NT2/D1 (cell line): ENCODE results near the gene LRP11.
"Not testable (repeated sequence)": the region's sequence is repeated elsewhere in the genome, so short reads cannot be mapped to it uniquely, and the experiment has no call there.

Source experiments
- DNase-seq: peaks from one replicate; pipeline ENCODE4 v3.0.0-alpha.2; 2011; ENCODE audit warnings: low read depth, low spot score
- H3K27me3 ChIP-seq: 2 replicates; pipeline ENCODE4 v1.6.0; 2011; ENCODE audit warnings: mild to moderate bottlenecking; ENCODE audit not compliant: insufficient read length, insufficient read depth
- H3K36me3 ChIP-seq: 2 replicates; pipeline ENCODE4 v1.6.1; 2011; ENCODE audit warnings: mild to moderate bottlenecking, low read length, mixed read lengths; ENCODE audit not compliant: insufficient read depth, insufficient read length
- H3K4me1 ChIP-seq: 2 replicates; pipeline ENCODE4 v1.5.1; 2011; ENCODE audit not compliant: insufficient read depth, insufficient read length
- H3K4me3 ChIP-seq: 2 replicates; pipeline ENCODE4 v1.5.1; 2011; ENCODE audit warnings: low read depth; ENCODE audit not compliant: insufficient read length
- H3K9ac ChIP-seq: 2 replicates; pipeline ENCODE4 v1.6.0; 2011; ENCODE audit warnings: low read depth; ENCODE audit not compliant: insufficient read length
- H3K9me3 ChIP-seq: 2 replicates; pipeline ENCODE4 v1.5.1; 2011; ENCODE audit warnings: mild to moderate bottlenecking, low read length; ENCODE audit not compliant: insufficient read depth
- SUZ12 ChIP-seq: IDR thresholded peaks from 2 replicates; pipeline ENCODE4 v1.6.1; 2011; ENCODE audit not compliant: insufficient read length, insufficient read depth; ENCODE audit errors: extremely low read depth
- YY1 ChIP-seq: IDR thresholded peaks from 2 replicates; pipeline ENCODE4 v1.6.1; 2011; ENCODE audit not compliant: insufficient read length, insufficient read depth
- ZNF274 ChIP-seq: IDR thresholded peaks from 2 replicates; pipeline ENCODE4 v1.6.1; 2011; ENCODE audit warnings: mild to moderate bottlenecking, low read depth, low read length

Gene LRP11

DNA sequence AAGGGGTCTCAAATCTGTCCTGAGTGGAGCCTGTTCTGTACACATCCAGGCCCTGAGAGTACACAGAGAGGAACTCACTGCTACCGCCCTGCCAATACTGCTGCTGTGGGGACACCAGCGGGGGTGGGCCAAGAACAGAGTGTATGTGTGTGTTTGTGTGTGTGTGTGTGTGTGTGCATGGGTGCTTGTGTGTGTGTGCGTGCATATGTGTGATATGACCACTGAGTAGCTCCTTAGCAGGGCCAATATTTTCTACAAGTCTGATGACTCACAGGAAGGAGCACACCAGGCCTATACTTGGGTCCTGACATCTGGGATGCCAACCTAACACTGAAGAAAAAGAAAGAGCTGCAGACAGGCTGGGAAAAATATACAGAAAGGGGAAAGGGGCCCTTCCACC lies 32.3 kb upstream of the LRP11 start:
- Histone ChIP-seq H3K9me3 (no peaks in the 10 kb centered on the region), H3K4me1 (no peaks in the 10 kb centered on the region), H3K27me3 (no peaks in the 10 kb centered on the region), H3K4me3 (no peak overlapping the region), H3K36me3 (no peaks in the 10 kb centered on the region), H3K9ac (no peak overlapping the region)
- no peak for DNase-seq
- TF ChIP-seq SUZ12 (no peak), YY1 (no peak), ZNF274 (no peak)

DNA sequence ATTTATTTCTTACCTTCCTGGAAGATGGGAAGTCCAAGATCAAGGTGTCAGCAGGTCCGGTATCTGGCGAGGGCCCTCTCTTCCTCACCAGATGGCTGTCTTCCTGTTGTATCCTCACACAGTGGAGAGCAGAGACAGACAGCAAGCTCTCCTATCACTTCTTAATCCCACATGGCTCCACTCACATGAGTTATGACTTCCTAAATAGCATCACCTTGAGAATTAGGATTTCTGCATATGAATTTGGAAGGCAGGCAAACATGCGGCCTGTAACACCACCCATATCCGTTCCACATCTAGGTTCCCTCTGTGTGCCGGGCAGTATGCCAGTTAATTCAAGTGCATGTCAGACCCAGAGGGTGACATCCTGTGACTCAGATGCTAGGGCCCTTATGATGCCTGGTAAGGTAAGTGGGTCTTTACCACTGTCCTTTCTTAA lies 31.7 kb upstream of the LRP11 start:
- no peaks in the 10 kb centered on the region for H3K27me3 ChIP-seq
- TF ChIP-seq YY1 (no peak), ZNF274 (no peak), SUZ12 (no peak)
- H3K36me3 ChIP-seq: no peaks in the 10 kb centered on the region
- no peak overlapping the region for H3K4me3 ChIP-seq
- H3K9ac ChIP-seq: no peak overlapping the region
- H3K4me1 ChIP-seq: no peaks in the 10 kb centered on the region
- no peaks in the 10 kb centered on the region for H3K9me3 ChIP-seq
- no peak for DNase-seq

DNA sequence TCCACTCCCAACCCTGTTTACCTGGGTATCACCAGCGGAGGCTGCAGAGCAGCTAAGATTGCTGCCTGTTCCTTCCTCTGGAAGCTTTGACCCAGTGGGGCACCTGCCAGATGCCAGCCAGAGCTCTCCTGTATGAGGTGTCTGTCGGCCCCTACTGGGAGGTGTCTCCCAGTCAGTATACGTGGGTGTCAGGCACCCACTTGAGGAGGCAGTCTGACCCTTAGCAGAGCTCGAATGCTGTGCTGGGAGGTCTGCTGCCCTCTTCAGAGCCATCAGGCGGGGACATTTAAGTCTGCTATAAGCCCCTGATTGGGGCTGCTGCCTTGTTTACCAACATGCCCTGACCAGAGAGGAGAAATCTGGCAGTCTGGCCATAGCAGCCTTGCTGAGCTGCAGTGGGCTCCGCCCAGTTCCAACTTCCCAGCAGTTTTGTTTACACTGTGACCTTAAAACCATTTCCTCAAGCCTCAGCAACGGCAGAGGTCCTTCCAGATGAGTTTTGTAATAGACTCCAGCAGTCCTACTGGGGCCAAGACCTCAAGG lies 31.0 kb upstream of the LRP11 start:
- Histone ChIP-seq H3K4me3 (no peak overlapping the region), H3K27me3 (no peaks in the 10 kb centered on the region), H3K4me1 (no peaks in the 10 kb centered on the region), H3K9ac (no peak overlapping the region), H3K9me3 (no peaks in the 10 kb centered on the region), H3K36me3 (no peaks in the 10 kb centered on the region)
- TF ChIP-seq SUZ12 (no peak), YY1 (no peak), ZNF274 (no peak)
- DNase-seq: no peak

DNA sequence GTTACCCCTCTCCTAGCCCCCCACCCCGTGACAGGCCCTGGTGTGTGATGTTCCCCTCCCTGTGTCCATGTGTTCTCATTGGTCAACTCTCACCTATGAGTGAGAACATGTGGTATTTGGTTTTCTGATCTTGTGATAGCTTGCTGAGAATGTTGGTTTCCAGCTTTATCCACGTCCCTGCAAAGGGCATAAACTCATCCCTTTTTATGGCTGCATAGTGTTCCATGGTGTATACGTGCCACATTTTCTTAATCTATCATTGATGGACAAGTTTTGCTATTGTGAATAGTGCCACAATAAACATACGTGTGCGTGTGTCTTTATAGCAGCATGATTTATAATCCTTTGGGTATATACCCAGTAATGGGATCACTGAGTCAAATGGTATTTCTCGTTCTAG lies 27.7 kb upstream of the LRP11 start:
- not testable (repeated sequence) for H3K36me3 ChIP-seq, H3K4me1 ChIP-seq, H3K4me3 ChIP-seq, H3K27me3 ChIP-seq, DNase-seq, H3K9ac ChIP-seq, H3K9me3 ChIP-seq

DNA sequence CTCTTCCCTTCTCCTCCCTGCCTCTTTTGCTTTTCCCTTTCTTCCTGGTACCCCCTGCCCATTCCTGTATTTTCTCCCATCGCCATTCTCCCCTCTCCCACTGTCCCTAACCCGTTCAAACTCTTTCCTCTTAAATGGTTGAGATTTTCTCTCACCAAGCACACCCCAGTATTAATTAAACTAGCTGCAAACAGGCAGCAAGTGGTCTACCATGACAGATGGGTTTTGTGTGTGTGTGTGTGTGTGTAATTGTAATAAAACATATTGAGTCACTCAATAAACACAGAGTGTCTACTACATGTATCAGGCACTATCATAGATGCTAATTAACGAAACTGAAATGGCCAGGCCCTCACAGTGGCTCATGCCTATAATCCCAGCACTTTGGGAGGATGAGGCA lies 27.1 kb upstream of the LRP11 start:
- Histone ChIP-seq H3K4me3 (no peak overlapping the region), H3K9ac (no peak overlapping the region), H3K36me3 (no peaks in the 10 kb centered on the region), H3K9me3 (no peaks in the 10 kb centered on the region), H3K27me3 (no peaks in the 10 kb centered on the region), H3K4me1 (no peaks in the 10 kb centered on the region)
- no peak for DNase-seq
- TF ChIP-seq YY1: no peak
- no peak for TF ChIP-seq ZNF274
- no peak for TF ChIP-seq SUZ12

GRCh38 chr6:149890629-149891045 lies 26.5 kb upstream of the LRP11 start:
- no peak overlapping the region for H3K9ac ChIP-seq
- H3K4me3 ChIP-seq: no peak overlapping the region
- H3K9me3 ChIP-seq: no peaks in the 10 kb centered on the region
- no peaks in the 10 kb centered on the region for H3K27me3 ChIP-seq
- TF ChIP-seq SUZ12 (no peak), ZNF274 (no peak), YY1 (no peak)
- H3K4me1 ChIP-seq: no peaks in the 10 kb centered on the region
- no peak for DNase-seq
- no peaks in the 10 kb centered on the region for H3K36me3 ChIP-seq

DNA sequence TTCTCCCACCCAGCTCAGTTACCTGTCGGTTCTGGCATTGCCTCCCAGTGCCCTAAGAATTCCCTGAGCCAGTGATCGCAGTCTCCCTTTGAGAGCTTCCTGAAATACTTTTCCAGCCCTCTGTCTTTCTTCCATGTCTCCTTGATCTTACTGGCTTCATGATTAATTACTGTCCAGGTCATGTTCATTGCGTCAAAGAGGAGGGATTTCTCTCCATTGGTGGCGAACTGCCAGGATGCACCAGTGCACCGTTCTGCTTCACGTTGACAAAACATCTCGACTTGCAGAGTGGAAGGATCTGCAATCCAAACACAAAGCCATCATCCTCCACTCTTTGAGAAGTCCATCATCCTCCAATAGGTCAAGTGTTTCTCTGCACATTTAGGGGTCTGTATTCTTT lies 25.2 kb upstream of the LRP11 start:
- H3K4me1 ChIP-seq: no peaks in the 10 kb centered on the region
- TF ChIP-seq YY1: no peak
- no peak for TF ChIP-seq ZNF274
- no peak for TF ChIP-seq SUZ12
- no peak for DNase-seq

GRCh38 chr6:149888659-149889058 lies 24.5 kb upstream of the LRP11 start:
- Histone ChIP-seq H3K9ac (no peak overlapping the region), H3K27me3 (no peaks in the 10 kb centered on the region), H3K9me3 (no peaks in the 10 kb centered on the region), H3K36me3 (no peaks in the 10 kb centered on the region), H3K4me1 (no peaks in the 10 kb centered on the region), H3K4me3 (no peak overlapping the region)
- no peak for TF ChIP-seq YY1
- no peak for TF ChIP-seq SUZ12
- TF ChIP-seq ZNF274: no peak
- DNase-seq: no peak

More for the DNA sequence above, 25.2 kb upstream of the LRP11 start:
- Histone ChIP-seq H3K36me3 (no peaks in the 10 kb centered on the region), H3K9ac (no peak overlapping the region), H3K4me3 (no peak overlapping the region), H3K27me3 (no peaks in the 10 kb centered on the region), H3K9me3 (no peaks in the 10 kb centered on the region)
